HG03064 (cell line): ENCODE measurements around the gene DRAP1.
A peak's percentile ranks its signal among the peaks of the same experiment; 100 is the strongest.

Source experiments
- ATAC-seq: cut with Tn5 transposase; IDR thresholded peaks from one replicate; pipeline ENCODE4 v1.9.1; 2021; ENCODE audit warnings: low read depth; ENCODE audit not compliant: unreplicated experiment

The DRAP1 gene

DNA sequence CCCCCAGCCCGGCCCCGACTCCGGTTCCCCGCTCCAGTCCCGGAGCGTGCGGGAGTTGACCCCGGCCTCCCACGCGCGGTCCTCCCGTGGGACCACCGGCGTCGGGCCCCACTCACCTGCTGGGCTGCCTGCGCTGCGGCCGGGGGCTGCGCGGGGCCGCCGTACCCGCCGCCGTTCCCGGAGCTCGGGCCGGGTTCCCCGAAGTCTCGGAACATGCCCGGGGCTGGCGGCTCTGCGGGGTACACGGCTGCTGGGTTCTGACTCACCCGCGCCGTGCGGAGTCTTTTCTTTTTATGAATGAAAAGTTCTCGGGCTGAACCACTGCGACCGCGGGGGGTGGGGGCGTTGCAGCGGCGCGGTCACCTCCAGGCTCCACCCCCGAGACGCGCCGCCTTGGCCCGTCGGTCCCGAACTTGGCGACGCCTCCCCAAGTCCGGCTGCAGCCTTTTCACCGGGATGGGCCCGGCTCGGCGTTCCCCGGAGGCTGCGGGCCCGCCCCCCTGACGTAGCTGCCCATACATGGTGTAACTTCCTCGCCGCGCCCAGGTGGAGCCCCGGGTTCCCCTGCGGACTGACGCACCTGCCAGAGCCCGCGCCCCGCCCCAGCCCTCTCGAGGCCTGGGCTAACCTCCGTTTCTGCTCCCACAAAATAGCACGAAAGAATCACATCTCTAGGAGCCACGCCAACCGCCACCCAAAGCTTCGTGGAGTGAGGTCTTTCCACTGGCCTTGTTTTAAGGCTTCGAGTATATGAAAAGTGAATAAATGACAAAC lies 18.9 kb upstream of the DRAP1 start, which contains the start of gene FOSL1:
TSS of gene FOSL1 (minus strand) at position 264 of the 774 bp plus-strand sequence. CDS start at position 215, 49 bp downstream.
- ATAC-seq: no peak

DNA sequence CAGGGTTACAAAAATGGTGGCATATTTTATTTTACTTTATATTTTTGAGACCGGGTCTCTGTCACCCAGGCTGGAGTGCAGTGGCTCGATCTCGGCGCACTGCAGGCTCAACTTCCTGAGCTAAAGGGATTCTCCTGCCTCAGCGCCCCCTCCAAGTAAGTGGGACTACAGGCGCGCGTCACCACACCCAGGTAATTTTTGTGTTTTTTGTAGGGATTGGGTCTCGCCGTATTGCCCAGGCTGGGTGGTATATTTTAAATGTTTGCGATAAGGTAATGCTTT lies 18.4 kb upstream of the DRAP1 start:
- ATAC-seq: no peak

DNA sequence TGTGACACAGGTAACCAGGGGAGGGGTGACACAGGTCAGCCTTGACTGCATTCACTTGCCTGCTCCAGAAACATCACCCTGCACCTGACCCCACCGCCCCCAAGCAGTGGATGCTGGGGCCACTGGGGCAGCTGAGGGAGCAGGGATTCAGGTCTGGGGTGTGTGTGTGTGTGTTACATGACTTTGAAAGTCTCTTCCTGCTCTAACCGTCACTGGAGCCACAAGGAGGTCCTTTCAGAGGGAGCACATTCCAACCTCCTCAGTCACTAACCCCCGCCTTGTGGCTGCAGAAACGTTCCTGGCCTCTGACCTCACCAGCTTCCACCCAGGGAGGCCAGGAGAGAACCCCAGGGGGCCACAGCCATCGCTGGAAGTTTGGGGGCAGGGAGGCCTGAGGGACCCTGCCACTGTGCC lies 16.2 kb upstream of the DRAP1 start:
- no peak for ATAC-seq

DNA sequence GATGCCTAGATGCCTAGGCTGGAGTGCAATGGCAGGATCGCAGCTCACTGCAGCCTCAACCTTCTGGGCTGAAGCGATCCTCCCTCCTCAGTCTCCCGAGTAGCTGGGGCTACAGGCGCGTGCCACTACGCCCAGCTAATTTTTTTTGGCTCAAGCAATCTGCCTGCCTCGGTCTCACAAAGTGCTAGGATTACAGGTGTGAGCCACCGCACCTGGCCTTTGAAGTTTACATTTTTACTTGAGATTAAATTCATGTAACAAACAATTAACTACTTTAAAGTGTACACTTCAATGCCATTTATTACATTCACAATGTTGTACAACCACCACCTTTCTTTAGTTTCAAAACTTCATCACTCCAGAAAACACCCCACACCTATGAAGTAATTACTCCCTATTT lies 15.5 kb upstream of the DRAP1 start:
- ATAC-seq: no peak

DNA sequence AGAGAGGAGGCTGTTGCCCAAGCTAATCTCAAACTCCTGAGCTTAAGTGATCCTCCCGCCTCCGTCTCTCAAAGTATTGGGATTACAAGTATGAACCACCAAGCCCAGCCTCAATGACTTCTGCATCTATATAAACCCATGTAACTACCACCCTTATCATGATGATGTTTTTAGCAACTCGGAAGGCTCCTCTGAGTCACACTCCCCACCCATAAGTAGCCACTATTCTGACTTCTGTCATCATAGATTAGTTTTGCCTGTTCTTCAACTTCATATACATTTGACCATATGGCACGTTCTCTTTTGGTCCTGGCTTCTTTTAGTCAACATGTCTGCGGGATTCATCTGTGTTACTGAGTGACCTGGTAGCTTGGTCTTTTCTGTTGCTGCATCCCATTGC lies 12.6 kb upstream of the DRAP1 start:
- no peak for ATAC-seq

DNA sequence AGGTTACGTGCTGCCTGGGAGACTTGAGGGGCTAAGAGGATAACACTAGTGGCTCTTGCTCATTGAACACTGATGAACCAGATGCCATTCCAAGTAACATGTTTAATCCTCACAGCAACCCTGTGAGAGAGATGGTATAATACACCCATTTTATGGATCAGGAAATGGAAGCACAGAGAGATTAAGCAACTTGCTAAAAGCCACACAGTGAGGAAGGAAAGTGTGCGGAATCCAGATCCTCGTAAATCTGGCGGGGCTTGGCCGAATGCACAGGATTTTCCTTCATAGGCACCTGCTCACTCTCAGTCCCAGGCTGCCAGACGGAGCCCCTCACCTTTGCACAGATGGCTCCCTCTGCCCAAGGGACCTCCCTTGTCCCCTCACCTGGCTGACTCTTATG lies 11.3 kb upstream of the DRAP1 start:
- ATAC-seq: no peak

DNA sequence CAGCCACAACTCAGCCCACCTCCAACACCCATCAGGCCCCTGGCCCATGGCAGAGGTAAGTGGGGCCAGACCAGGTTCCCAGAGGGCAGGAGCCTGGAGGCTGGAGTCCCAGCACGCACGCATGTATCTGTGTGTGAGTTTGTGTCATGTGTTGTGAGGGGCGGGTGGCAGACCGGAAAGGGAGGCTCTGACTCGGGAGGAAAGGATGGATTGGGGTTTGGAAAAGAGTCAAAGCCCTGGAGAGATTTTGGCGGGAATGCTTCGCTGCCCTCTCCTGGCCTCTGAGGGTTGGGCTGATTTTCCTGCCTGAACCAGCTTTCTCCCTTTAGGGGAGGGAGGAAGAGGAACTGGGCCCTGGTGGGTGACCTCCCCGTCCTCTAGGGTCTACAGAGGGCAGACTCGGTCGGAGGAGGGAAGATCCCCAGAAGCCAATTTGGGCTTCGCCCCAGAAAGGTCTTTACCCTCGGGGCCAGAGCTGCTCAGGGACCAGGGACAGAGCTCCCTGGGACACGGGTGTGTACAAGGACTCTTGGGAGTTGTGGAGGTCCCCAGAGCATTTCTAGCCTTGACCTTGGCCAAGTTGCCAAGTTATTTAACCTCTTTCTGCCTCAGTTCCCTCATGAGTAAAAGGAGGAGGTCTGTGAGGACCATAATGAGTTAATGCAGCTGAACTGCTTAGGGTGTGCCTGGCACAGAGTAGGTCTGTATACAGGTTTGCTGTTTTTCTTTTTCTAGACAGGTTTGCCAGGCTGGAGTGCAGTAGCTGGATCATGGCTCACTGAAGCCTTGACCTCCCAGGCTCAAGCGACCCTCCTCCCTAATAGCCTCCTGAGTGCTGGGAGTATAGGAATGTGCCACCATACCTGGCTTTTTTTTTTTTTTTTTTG lies 7.3 kb upstream of the DRAP1 start:
- no peak for ATAC-seq

DNA sequence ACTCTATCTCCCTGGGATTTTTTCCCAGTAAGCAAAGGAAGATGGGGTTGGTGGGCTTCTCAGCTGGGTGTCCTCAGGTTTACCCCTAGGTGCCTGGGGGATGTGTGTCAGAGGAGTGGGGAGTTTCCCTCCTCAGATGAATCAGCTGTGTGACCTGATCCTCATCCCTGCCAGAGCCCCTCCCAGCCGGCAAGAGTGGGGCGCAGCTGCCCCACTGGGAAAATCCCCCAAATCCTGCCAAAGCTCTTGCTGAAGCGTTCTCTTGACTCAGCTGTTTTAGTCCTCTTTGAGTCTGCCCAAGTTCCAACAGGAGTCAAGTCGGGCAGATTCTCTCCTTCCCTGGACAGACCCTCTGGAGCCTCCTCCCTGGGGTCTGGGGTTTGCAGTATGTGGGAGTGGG lies 6.4 kb upstream of the DRAP1 start:
- no peak for ATAC-seq

DNA sequence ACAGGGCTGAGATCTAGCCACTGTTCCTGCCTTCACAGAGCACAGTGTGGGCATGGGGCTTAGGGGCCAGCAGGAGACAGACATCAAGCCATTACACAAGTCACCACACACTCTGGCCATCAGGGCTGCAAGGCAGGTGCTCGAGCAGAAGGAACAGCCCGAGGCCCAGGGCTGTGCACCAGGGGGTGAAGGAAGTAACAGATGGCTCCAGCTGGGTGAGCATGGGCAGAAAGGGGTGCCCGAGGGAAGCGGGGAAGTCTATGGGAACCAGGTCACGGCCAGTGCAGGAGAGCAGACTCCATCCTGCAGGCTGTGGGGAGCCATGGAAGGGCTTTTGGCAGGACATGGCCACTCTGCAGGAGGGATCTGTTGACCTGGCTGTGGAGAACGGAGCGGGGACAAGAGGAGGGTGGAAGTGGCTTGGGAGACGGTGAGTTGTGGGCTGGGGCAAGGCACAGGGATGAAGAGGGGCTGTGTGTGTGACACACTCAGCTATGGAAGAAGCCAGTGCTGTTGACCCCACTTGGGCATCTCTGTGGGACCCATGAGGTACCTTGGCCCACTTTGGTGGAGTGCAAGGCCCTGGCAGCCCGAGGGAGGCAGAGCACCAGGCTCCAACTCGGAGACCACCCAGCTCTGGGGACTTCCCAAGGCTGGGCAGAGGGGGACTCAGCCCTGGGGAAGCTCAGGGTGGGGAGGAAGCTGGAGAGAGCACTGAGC lies 4.0 kb upstream of the DRAP1 start:
- no peak for ATAC-seq

DNA sequence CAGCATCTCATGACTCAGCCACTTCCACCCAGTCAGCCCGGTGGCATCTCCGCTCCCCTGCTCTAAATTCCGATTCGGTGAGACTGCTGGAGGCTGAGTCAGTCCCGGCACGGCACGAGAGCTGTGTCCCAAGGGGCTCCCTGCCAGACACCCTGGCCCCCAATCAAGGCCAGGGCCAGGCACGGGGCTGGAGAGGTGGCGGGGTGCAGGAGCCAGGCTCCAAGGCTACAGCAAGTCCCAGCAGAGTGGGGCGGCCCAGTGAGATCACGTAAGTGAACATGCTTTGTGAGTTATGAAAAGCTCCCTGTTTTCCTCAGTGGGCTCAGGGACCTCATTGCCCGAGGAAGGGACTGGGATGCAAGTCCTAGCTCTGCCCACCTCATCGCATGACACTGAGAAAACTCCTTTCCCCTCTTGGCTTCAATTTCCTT lies 3.4 kb upstream of the DRAP1 start:
- no peak for ATAC-seq

DNA sequence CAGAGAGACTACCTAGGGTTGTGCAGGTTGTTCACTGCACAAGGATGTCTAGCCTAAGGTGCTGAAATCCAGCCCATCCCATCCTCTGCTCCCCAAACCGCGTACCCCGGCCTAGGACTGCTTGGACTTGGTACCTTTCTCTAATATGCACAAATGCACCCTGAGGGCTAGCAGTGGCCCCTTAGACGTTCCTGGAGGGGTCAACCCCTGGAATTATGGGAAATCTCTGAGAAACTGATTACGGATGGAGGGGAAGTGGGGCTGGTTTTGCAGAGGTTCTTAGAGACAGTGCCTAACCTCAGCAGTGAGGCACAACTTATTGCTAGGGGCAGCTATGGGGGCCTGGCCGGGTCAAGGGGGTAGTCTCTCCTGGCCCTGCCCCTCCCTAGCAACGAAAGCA lies 2.8 kb upstream of the DRAP1 start:
- ATAC-seq: no peak

DNA sequence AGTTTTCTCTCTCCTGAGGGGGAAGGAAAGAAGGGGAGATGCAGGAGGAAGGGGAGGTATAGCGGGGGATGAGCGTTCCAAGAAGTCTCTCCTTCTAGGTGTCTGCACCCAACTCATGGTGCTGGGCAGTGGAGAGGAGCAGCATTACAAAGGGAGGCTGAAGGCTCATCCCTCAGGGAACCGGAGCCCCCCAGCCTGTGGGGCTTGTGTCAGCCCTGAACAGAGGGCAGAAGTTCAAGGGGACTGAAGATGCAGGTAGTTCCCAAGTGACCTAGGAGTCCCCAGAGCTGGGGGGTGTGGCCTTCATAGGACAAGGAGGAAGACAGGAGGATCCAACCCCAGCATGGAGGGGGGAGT lies 2.2 kb upstream of the DRAP1 start:
- ATAC-seq: no peak

DNA sequence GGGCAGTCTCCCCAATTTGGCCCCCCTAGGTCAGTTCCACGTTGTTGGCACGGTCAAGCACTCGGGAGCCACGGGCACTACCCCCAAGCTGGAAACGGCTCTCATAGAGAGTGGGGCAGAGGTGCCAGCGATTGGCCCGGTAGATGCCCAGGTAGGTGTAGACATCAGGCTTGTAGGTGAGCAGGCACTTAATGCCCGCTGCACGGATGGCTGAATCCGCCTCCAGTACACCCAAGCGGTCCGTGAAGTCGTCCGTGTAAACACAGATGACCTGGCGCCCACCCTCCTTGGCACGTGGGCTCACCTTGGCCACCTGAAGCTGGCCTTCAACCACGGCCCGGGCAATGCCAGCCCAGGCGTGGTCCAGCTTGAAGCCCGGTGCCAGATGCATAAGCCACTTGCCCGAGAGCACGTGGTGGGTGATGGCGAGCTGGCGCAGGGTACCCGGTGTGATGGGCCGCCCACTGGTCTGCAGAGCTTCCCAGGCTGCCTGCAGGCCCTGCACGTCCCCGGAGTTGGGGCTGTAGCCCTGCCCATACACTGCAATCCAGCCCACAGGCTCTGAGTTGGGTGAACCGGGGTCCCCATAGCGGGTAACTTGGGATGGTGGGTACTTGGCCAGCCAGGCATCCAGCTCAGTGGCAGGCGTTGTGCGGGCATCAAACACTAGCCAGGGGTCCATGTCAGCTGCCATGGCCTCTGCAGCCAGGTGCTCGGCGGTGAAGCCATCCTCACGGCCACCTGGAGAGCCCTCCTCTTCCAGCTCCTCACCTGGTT lies 1.6 kb upstream of the DRAP1 start:
- no peak for ATAC-seq

DNA sequence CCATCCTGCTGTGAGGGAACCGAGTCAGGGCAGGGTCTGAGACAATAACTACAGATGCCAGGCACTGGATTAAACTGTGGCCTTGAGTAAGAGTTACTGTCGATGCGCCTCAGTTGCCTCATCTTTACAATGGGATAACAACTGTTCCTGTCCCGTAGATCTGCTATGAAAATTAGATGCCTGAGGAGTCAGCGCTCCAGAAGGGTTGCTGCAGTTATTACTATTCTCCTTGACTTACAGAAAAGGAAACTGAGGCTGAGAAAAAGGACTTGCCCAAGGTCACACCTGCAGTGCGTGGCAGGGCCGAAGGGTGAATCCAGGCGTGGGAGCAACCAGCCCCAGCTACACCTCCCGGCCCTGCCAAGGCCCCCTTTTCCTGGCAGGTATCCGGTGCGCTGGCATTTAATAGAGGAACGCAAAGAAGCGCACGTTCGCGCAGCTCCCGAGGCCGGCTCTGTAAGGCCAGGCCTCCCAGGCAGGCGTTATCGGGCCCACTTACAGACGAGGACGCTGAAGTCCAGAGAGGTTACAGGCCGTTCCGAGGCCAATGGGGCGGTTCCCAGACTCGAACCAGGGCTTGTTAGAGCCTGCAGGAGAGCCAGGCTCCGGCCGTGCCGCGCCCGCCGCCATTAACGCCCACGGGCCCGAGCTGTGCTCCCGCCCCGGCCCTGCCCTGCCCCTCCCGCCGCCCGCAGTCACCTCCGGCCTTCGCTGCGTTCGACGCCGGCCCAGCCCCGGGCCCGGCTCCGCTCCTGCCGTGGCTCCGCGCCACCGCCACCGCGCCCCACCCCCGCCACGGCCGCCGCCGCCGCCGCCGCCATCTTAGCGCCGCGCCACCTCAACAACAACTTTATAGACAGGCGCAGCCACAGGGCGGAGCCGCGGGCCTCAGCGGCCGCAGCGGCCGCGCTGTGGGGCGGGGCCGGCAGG lies 750 bp upstream of the DRAP1 start, which contains the start of gene C11orf68:
TSS of gene C11orf68 (minus strand) at position 852 of the 930 bp plus-strand sequence. CDS start at position 821, 31 bp downstream.
- peak; percentile 34 for ATAC-seq

DNA sequence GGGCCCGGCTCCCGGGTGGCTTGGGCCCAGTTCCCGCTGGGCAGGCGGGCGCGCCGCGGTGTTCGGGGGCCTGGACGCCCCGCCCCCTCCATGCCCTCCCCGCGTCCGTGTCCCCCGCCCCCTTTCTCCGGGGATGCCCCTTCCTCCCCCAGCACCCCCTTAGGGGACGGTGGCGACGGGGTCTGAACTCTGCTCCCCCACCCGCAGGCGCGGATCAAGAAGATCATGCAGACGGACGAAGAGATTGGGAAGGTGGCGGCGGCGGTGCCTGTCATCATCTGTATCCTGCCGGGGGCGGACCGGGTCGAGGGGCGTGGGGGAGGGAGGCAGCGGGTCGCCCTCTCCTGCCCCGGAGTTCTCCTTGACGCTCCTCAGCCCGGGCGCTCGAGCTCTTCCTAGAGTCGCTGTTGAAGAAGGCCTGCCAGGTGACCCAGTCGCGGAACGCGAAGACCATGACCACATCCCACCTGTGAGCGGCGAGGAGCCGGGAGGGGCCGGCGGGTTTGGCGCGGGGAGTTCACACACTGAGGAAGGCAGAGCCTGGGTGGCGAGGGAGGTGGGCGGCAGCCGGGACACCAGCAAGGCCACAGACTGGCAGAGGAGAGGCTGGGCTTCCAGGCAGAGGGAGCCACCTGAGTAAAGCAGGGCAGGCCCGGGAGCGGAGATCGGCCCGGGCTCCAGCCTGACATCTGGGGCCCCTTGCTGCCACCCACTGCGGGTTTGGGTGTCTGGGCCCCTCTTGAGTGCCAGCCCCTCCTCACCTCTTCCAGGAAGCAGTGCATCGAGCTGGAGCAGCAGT lies 546 bp downstream of the DRAP1 start:
- peak; percentile 28 for ATAC-seq

DNA sequence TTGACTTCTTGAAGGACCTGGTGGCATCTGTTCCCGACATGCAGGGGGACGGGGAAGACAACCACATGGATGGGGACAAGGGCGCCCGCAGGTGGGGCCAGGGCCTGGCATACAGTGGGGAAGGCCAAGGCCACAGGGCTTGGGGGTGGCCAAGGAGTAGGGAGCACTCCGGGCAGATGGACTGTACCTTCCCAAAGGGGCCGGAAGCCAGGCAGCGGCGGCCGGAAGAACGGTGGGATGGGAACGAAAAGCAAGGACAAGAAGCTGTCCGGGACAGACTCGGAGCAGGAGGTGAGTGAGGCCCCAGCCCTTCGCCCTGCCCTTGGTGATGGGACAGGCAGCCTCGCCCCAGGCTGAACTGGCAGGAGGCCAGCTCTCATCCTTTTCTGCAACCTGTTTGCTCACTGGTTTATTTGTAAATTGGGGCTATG lies 1.2 kb downstream of the DRAP1 start:
- ATAC-seq: no peak

DNA sequence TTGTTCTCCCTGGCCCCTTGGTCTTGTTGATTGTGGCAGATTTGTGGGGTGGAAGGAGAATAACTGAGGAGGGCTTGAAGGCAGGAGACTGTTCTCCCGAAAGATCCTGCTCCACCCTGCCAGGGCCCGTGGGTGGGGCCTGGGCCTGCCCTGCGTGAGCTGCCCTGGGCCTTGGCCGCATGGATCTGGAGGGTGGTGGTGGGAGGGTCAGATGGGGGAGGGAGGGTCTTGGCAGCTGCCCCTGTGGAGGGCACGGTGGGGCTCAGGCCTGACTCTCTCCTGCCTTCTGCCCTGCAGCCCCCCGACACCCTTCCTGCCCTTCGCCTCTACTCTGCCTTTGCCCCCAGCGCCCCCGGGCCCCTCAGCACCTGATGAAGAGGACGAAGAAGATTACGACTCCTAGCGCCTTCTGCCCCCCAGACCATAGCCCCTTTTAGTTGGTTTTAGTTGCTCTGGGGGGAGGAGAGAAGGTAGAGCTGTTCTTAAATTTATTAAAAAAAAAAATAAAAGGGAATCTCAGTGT lies 1.9 kb downstream of the DRAP1 start:
- ATAC-seq: no peak

DNA sequence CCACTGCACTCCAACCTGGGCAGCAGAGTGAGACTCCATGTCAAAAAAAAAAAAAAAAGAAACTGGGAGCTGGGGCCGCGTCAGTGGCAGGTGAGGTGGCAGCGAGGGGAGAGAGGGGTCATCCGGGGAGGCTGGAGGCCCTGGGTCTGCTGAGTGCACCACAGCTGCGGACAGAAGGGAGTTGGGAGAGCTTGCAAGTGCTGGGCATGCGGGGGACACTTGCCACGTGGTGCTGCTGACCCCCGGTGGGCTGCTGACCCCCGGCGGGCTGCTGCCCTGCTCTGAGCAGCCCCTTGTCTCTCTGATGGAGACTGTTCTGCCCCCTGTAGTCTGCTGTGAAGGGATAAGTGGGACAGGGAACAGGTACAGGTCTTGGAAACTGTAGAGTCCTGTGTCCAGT lies 2.6 kb downstream of the DRAP1 start:
- no peak for ATAC-seq
